GM23338 (cell line): ENCODE results near the gene PARD3.
"Not testable (repeated sequence)": the region's sequence is repeated elsewhere in the genome, so short reads cannot be mapped to it uniquely, and the experiment has no call there.

ENCODE experiments used
- CREB1 ChIP-seq: fragments of 250-450 bp; sonication (Bioruptor Pico); IDR thresholded peaks from 2 replicates; pipeline ENCODE4 v1.5.0; 2020; ENCODE audit warnings: low read depth, mild to moderate bottlenecking, moderate library complexity
- CTCF ChIP-seq, 2 experiments: fragments of 200-600 bp in 1 of 2; sonication (generic) in 1 of 2; conservative IDR thresholded peaks; 2 replicates each; pipeline versions ENCODE4 v1.5.1 to v1.6.1; 2016 to 2017; ENCODE audit warnings: antibody characterized with exemption in 2 of 2, low read depth in 2 of 2, mild to moderate bottlenecking in 2 of 2, moderate library complexity in 1 of 2
- EZH2 ChIP-seq: fragments of 200-600 bp; sonication (generic); IDR thresholded peaks from one replicate; pipeline ENCODE4 v1.8.0; 2017; ENCODE audit warnings: antibody characterized with exemption, mild to moderate bottlenecking, low read depth; ENCODE audit not compliant: unreplicated experiment
- EZH2phosphoT487 ChIP-seq: fragments of 200-600 bp; sonication (generic); IDR thresholded peaks from one replicate; pipeline ENCODE4 v1.8.1; 2018; ENCODE audit warnings: antibody characterized with exemption; ENCODE audit not compliant: unreplicated experiment
- JUNB ChIP-seq: IDR thresholded peaks from one replicate; pipeline ENCODE4 v1.6.1; 2016; ENCODE audit warnings: antibody characterized with exemption; ENCODE audit not compliant: unreplicated experiment
- POLR2AphosphoS5 ChIP-seq: IDR thresholded peaks from 2 replicates; pipeline ENCODE4 v1.6.1; 2016; ENCODE audit warnings: antibody characterized with exemption, low read depth
- ZNF331 ChIP-seq: fragments of 250-450 bp; sonication (Bioruptor Pico); IDR thresholded peaks from 2 replicates; pipeline ENCODE4 v1.5.0; 2020; ENCODE audit warnings: low read depth, mild to moderate bottlenecking, moderate library complexity
- TF ChIP-seq, protein P1 (sequence below): IDR thresholded peaks from one replicate; pipeline ENCODE4 v1.6.1; 2018; ENCODE audit warnings: antibody characterized with exemption; ENCODE audit not compliant: unreplicated experiment

GRCh38 chr10:34426538-34427157, 388.4 kb downstream of the PARD3 start:
- TF ChIP-seq CTCF (conservative IDR thresholded peaks at IDR 0.05; ENCODE audit: low read depth in 2 of 2); EZH2; POLR2AphosphoS5; JUNB; EZH2phosphoT487; CREB1 (CRISPR knock-in tag); ZNF331 (CRISPR knock-in tag): not testable (repeated sequence)
- TF ChIP-seq, protein P1, sequence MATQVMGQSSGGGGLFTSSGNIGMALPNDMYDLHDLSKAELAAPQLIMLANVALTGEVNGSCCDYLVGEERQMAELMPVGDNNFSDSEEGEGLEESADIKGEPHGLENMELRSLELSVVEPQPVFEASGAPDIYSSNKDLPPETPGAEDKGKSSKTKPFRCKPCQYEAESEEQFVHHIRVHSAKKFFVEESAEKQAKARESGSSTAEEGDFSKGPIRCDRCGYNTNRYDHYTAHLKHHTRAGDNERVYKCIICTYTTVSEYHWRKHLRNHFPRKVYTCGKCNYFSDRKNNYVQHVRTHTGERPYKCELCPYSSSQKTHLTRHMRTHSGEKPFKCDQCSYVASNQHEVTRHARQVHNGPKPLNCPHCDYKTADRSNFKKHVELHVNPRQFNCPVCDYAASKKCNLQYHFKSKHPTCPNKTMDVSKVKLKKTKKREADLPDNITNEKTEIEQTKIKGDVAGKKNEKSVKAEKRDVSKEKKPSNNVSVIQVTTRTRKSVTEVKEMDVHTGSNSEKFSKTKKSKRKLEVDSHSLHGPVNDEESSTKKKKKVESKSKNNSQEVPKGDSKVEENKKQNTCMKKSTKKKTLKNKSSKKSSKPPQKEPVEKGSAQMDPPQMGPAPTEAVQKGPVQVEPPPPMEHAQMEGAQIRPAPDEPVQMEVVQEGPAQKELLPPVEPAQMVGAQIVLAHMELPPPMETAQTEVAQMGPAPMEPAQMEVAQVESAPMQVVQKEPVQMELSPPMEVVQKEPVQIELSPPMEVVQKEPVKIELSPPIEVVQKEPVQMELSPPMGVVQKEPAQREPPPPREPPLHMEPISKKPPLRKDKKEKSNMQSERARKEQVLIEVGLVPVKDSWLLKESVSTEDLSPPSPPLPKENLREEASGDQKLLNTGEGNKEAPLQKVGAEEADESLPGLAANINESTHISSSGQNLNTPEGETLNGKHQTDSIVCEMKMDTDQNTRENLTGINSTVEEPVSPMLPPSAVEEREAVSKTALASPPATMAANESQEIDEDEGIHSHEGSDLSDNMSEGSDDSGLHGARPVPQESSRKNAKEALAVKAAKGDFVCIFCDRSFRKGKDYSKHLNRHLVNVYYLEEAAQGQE = not testable (repeated sequence)
